HG03108 (cell line): Measurements from ENCODE around the gene SDK2.
A peak's percentile ranks its signal among the peaks of the same experiment; 100 is the strongest.

Experiments used
- ATAC-seq: cut with Tn5 transposase; IDR thresholded peaks from one replicate; pipeline ENCODE4 v1.9.1; 2021; ENCODE audit warnings: moderate library complexity; ENCODE audit not compliant: unreplicated experiment

Gene SDK2

GRCh38 chr17:73290399-73291259, 353.6 kb downstream of the SDK2 start:
- peak; percentile 37 for ATAC-seq

DNA sequence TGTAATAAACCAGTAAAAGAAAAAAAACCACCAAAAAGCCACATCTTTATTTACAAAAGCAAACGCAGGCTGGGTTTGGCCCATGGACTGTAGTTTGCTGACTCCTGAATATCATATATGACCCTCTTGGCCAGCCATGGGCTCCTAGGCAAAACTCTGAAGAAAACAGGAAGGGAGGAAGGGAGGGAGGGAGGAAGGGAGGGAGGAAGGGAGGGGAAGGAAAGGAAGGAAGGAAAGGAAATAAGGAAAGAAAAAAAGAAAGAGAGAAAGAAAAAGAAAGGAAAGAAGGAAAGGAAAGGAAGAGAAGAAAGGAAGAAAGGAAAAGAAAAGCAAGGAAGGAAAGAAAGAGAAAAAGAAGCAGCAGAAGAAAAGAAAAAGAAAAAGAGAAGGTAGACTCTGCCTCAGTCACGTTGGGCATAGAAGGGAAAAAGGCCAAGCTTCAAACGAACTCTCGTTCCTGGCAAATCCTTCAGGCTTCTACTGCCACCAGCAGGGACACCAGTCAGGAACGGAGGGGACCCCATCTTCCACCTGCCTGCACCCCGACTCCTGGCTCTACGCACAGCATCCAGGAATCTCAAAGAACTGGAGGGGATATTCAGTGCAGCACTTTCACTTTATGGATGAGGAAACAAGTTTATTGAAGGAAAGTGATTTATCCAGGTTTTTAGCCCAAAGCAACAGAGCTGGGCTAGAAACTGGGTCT, 354.5 kb downstream of the SDK2 start:
- no peak for ATAC-seq

- no peak for ATAC-seq
Observed at GRCh38 chr17:73288534-73289302, 355.5 kb downstream of the SDK2 start.

- no peak for ATAC-seq
Observed at GRCh38 chr17:73286863-73287296, 357.4 kb downstream of the SDK2 start.

- no peak for ATAC-seq
Observed at GRCh38 chr17:73285916-73286862, 358.1 kb downstream of the SDK2 start.

DNA sequence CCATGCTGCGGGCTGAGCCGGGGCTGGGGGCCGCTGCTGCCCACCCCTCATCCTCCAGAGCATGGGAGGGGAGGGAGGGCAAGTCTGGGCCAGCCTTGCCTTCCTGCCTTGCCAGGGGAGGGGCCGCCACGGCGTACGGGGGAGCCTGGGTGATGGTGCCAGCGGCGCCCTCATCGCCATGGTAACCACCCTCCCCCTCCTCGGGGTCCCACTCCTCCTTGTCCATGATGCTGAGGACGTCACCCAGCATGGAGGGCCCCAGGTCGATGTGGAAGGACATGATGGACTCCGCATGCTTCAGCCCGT, 358.7 kb downstream of the SDK2 start:
- ATAC-seq = no peak

GRCh38 chr17:73284906-73285602, 359.2 kb downstream of the SDK2 start:
- ATAC-seq = no peak
